IPS-18c (cell line): ENCODE measurements around the gene RBKS.
"Not testable (repeated sequence)": the region's sequence is repeated elsewhere in the genome, so short reads cannot be mapped to it uniquely, and the experiment has no call there.

Experiments
- H3K4me3 ChIP-seq: 2 replicates; pipeline ENCODE4 v1.7.0; 2013; ENCODE audit warnings: low read depth, mild to moderate bottlenecking, low read length, moderate library complexity; ENCODE audit not compliant: insufficient read depth
- H3K9me3 ChIP-seq: one replicate; pipeline ENCODE4 v1.6.1; 2013; ENCODE audit warnings: mild to moderate bottlenecking, low read length, moderate library complexity; ENCODE audit not compliant: control insufficient read depth, insufficient read depth

Gene RBKS

DNA sequence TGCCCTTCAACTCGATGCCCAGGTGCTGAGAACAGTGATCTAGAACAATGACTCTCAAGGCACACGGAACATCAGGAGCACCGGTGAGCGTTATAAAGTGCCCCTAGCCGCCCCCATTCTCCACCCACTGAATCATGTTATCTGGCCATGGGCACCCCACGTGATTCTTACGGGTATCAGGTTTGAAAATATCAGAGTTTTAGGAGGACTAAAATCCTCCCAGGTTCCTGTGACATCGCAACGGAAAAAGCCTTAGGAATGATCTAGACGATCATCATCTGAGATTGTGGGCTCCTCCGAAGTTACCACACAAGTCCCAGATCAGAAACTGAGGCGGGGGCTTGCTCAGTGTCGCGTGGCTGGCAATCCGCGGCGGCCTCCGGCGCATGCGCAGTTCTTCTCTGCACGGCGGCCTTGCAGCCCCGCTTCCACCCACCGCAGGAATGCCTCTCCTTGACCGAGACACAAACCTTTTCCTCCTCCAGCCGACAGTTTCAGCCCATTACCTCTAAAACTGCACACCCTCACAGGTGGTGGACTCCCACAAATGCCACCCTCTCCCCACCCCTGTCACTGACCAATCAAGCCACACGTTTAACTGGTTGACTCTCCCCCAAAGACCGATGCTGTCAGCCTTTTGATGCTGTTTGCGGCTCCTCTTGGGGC lies 124.4 kb downstream of the RBKS start:
- H3K4me3 ChIP-seq = no peak overlapping the region; the same call in 1 of the 2 replicates
- H3K9me3 ChIP-seq = no peaks in the 10 kb centered on the region

DNA sequence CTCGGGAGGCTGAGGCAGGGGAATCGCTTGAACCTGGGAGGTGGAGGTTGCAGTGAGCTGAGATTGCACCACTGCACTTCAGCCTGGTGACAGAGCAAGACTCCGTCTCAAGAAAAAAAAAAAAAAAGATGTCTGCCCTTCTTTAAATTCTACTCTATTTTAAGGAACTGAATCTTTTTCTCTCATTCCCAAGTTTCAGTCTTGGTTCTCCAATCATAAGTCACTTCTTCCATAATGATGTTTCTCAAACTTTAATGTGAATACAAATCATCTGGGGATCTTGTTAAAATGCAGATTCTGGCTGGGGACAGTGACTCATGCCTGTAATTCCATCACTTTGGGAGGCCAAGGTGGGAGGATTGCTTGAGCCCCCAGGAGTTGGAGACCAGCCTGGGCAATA lies 125.7 kb downstream of the RBKS start:
- H3K9me3 ChIP-seq, H3K4me3 ChIP-seq: not testable (repeated sequence)

DNA sequence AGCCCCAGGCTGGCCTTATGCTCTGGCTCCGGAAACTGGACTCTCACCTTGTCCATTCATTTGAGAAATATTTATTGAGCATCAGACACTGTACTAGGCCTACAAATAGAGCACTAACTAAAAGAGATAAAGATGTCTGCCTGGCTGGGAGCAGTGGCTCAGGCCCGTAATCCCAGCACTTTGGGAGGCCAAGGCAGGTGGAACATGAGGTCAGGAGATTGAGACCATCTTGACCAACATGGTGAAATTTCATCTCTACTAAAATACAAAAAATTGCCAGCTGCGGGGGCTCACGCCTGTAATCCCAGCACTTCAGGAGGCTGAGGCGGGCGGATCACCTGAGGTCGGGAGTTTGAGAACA lies 126.3 kb downstream of the RBKS start:
- no peaks in the 10 kb centered on the region for H3K9me3 ChIP-seq
- H3K4me3 ChIP-seq = no peak overlapping the region

DNA sequence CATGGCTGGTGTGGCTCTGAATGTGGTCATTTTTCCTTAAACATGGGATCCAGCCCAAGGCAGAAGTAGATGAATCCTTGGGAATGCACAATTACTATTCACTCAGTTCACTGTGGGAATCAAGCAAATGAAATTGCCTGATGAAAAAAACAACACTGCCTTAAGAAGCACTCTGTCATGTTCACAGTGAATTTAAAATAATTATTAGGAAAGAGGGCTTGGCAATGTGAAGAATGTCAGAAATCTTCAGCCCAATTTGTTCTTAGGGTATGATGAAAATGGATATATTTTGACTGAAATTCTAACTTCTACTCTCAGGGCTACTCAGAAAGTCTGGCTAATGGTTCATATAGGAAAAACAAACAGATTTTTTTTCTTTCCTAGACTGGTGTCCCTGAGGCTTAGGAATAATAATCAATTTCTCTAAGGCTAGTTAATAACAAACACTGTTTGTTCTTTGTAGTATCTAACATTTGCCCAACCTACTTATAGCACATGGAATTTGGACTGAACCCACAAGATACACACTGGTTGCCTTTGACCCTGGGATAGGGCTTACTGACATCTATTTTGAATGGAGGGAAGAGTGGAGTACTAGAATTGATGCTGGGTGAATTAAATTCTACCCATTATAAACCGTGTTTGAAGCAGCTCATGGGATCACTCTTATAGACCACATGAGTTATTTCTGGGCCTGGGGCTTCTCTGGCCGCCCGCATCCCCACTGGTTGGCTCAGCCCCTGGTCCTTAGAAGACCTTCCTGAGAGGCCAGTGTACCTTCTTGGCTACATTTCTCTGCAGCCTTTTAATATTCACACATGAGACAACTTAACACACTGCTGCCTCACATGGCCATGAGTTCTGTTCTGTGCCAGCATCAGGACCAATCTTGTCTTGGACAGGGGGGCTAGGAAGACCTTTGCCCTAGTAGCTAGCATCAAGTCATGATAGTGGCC lies 127.0 kb downstream of the RBKS start:
- no peaks in the 10 kb centered on the region for H3K9me3 ChIP-seq
- no peak overlapping the region for H3K4me3 ChIP-seq

DNA sequence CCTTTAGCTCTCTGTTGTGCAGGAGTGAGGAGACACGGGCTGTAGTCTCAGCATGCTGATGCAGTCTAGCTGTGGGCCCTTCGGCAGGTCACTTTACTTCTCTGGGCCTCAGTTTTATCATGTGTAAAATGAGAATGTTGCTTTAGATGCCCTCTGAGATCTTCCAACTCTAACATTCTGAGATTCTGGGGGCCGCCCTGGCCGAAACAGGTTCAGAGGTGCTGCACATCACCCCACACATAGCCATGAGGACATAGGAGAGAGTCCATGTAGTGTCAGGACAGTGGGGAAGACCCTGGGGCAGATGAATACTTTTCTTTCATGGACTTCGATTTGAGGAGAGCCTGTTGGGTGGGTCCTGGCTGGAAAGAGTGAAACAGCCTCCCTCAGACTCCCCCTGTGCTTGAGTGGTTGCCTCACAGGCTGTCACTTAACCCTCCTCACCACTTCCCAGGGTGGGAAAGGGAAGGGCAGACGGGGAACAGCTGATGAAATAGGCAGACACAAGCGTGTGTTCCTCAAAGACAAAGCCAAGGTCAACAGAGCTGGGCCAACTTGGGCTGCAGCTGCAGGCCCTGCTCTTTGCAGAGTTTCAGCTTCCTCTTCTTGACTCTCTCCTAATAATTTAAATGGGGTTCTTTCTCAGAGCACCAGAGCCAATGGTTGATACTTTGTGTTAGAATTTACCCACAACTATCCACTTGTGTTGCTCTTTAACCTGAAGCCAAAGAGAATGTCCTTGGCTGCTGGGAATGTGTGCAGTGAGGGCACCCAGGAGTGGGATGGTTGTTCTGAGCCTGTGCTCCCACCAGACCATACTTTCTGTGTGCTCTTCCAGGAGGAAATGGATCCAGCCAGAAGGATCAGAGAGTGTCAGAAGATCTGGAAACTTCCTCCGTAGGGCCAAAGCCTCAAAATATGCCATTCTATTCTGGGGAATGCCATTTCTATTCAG lies 133.4 kb downstream of the RBKS start:
- no peaks in the 10 kb centered on the region for H3K9me3 ChIP-seq

DNA sequence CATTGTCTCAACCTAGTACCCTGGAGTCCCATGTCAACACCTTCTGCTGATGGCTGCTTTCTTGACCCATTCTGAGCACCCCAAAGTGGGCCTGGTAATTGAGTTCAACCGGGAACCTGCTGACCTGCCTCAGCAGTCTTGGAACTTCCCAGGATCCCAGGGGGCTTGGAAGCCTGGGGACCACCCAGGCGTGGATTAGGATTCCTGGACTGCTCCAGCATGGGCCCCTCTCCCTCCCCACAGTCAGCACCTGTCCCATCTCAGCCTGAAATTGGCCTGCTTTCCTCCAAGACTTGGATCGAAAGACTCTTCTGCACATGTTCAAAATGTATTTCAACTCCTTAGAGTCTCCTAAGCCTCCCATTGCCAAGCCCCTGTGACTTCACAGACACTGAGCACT lies 134.1 kb downstream of the RBKS start:
- no peaks in the 10 kb centered on the region for H3K9me3 ChIP-seq
- H3K4me3 ChIP-seq = no peak overlapping the region

More for the DNA sequence above, 133.4 kb downstream of the RBKS start:
- no peak overlapping the region for H3K4me3 ChIP-seq

DNA sequence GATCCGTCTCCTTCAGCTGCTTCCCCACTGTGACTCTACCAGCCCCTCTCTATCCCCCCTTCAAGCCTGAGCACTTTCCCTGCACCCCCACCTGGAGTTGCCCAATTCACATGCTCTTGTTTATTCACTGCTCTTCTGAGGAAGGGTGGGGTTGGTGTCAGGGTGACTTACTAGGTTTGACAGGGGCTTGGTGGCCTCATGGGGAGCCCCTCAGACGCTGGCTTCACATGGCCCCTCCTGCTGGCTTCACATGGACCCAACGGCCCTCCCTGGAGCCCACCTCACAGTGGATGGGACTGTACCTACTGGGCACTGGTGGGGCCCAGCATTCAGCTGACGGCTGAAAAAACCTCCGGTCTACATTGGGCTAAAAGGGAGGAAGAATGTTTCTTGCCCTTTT lies 135.4 kb downstream of the RBKS start:
- H3K4me3 ChIP-seq = no peak overlapping the region
- no peaks in the 10 kb centered on the region for H3K9me3 ChIP-seq

DNA sequence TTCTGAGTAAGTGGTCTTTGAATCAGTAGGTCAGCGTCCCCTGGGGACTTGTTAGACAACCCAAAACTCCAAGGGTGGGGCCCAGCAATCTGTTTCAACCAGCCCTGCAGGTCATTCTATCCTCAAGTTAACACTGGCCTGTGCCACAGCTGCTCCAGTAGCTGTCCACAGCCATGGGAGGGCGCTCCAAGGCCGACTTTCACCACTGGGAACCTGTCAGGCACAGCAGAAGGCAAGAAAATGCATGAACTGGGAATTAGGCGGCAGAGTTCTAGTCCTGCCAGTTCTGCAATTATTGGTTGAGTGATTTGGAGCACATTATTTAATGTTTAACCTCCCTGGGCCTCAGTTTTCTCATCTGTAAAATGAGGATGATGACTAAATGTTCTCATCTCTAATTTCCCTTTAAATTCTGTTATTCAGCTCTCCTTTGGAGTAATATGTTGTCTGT lies 136.0 kb downstream of the RBKS start:
- Histone ChIP-seq H3K4me3 (no peak overlapping the region), H3K9me3 (no peaks in the 10 kb centered on the region)

DNA sequence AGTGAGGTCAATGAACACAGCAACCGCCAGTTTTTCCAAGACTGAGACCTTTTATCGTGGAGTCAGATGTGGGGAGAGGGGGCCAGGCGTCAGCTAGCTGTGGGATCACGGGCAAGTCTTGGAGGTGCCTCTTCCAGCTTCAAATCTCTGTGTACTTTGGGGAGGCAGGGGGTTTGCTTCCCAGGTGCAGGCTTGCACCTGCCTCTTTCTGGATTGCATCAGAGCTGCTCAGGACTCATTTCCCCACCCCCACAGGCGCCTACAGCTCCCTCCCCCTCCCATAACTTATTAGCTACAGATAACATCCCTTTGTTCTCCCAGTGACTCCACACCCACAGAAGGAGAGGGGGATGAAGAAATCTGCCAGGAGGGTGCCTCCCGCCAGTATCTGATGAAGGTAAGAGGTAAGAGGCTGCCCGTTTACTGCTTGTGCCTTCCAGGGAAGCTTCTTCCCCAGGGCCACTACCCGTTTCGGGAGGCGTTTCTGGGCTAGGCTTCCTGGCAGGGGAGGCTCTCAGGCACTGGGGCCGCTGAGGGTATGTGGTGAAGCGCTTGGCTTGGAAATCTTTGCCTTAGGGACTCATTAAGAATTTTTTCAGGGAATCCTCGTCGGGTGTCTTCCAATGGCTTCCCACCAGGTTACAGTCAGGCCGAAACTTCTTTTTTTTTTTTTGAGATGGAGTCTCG lies 137.5 kb downstream of the RBKS start:
- peaks cover 4% of the 10 kb centered on the region for H3K9me3 ChIP-seq
- H3K4me3 ChIP-seq = peak overlapping the region; percentile 53

DNA sequence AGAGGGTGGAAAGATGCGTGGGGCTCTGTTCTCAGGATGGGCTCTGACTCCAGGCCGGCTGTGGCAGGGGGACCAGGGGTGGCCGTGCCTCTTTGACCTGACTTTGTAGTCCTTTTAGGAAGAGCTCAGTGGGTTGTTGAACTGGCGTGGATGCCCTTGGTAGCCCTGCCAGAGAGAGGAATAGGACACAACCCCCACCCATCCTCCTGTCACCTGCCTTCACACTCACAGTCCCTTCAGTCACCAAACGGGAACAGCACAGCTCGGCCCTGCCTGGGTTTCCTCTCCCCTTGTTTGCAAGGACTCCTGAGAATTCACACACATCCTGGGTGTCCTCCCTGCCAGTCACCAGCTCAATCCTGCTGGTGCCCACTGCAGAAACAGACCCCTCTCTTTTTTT lies 138.8 kb downstream of the RBKS start:
- Histone ChIP-seq H3K9me3 (peaks cover 4% of the 10 kb centered on the region), H3K4me3 (no peak overlapping the region)

DNA sequence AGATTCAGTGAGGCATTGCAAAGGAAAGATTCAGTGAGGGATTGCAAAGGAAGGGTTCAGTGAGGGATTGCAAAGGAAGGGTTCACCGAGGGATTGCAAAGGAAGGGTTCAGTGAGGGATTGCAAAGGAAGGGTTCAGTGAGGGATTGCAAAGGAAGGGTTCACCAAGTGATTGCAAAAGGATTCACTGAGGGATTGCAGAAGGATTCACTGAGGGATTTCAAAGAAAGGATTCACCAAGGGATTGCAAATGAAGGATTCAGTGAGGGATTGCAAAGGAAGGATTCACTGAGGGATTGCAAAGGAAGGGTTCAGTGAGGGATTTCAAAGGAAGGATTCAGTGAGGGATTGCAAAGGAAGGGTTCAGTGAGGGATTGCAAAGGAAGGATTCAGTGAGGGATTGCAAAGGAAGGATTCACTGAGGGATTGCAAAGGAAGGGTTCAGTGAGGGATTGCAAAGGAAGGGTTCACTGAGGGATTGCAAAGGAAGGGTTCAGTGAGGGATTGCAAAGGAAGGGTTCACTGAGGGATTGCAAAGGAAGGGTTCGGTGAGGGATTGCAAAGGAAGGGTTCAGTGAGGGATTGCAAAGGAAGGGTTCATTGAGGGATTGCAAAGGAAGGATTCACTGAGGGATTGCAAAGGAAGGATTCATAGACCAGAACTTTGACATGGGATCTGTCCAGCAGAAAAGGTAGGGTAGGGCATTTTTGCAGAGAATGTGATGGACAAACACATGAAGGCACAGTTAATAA lies 141.2 kb downstream of the RBKS start:
- not testable (repeated sequence) for H3K9me3 ChIP-seq, H3K4me3 ChIP-seq

DNA sequence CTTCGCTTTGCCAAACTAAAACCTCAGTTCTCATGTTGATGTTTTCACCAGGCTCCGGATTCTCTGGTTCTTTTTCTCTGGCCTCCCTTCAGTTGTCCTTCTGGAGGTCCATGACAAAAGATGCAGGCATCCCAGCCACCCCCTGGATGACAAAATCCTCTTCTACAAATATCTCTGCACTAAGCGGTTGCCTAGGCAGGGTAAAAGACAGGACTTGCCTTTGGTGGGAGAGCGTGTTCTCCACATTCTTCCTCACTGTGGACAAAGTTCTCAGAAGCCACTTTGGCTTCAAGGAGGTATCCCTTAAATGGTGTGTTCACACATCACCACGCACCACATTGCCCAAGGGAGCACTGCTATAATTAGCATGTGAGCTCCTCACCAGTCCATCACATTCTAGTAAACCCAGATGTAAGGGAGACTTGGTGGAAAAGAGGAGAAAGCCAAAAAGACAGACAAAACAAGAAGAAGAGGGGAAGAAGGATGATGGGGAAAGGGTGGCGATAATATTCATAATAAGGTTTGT lies 142.3 kb downstream of the RBKS start:
- no peak overlapping the region for H3K4me3 ChIP-seq

DNA sequence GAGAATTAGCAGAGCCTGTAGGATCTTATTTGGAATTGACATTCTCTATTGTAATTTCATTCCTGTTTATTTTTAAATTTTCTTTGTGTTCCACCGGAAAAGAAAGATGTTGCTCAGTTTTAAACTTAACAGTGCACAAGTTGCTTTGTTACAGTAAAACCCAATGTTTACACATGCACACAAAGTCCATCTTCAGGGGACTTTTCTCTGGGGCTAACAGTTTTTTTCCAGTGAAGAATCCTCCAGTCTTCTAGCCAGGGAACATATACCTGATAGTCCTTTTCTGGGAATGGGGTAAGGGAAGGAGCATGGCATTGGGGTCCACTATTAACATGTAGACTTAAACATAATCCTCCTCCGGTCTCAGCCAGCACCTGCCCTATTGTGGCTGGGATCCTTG lies 143.9 kb downstream of the RBKS start:
- Histone ChIP-seq H3K4me3 (no peak overlapping the region), H3K9me3 (peaks cover 4% of the 10 kb centered on the region)

More for the DNA sequence above, 142.3 kb downstream of the RBKS start:
- peaks cover 4% of the 10 kb centered on the region for H3K9me3 ChIP-seq

DNA sequence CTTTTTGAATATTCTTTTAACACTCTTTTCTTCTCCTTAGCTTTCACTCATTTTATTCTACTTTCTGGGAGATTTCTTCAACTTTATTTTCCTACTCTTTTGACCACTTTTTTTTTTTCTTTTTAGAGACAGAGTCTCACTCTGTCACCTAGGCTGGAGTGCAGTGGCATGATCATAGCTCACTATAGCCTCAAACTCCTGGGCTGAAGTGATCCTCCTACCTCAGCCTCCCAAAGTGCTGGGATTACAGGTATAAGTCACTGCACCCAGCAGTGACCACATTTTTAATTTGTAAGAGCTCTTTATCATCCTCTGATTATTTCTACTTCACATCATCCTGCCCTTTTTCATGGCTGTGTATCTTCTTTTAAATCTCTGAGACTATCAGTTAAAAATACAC lies 144.7 kb downstream of the RBKS start:
- not testable (repeated sequence) for H3K4me3 ChIP-seq

DNA sequence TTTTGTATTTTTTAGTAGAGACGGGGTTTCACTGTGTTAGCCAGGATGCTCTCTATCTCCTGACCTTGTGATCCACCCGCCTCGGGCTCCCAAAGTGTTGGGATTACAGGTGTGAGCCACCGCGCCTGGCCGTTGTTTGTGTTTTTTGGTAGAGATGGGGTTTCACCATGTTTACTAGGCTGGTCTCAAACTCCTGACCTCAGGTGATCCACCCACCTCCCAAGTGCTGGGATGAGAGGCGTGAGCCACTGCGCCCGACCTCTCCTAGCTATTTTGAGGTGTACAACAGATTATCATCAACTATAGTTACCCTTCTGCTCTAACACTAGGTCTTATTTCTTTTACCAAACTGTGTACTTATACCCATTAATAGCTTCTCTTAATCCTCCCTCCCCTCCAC lies 147.6 kb downstream of the RBKS start:
- Histone ChIP-seq H3K9me3 (no peaks in the 10 kb centered on the region), H3K4me3 (no peak overlapping the region)

More for the DNA sequence above, 144.7 kb downstream of the RBKS start:
- H3K9me3 ChIP-seq = not testable (repeated sequence)

DNA sequence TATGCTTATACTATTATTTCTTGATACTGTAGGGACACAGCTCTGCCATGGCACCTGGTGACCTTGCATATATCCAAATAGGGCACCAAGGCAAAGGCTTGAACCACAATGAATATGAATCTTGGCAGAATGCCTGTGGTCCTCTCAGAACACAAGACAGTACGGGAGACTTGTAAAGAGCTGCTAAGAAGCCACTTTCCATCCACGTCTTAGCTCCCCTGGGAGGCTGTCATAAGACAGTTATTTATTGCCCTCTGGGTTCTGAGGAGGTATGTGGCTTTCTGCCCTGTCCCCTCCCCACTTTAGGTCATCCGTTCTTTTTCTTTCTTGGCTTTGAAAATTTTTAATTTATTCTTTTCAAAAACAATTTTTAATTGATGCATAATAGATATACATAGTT lies 148.5 kb downstream of the RBKS start:
- no peak overlapping the region for H3K4me3 ChIP-seq

More for the DNA sequence above, 148.5 kb downstream of the RBKS start:
- H3K9me3 ChIP-seq = no peaks in the 10 kb centered on the region
